Astrocyte (in vitro differentiated cells and primary cell): ENCODE results near the gene MKLN1.

Experiments
- EZH2 ChIP-seq: IDR thresholded peaks from 2 replicates; pipeline ENCODE4 v1.6.1; 2012; ENCODE audit warnings: mild to moderate bottlenecking, low read length, inconsistent platforms; ENCODE audit not compliant: insufficient read depth
- TF ChIP-seq, protein P1 (sequence below): IDR thresholded peaks from 2 replicates; pipeline ENCODE4 v1.5.1; 2011; ENCODE audit warnings: low read depth, mild to moderate bottlenecking, inconsistent platforms, low read length, moderate library complexity; ENCODE audit not compliant: insufficient read depth

DNA sequence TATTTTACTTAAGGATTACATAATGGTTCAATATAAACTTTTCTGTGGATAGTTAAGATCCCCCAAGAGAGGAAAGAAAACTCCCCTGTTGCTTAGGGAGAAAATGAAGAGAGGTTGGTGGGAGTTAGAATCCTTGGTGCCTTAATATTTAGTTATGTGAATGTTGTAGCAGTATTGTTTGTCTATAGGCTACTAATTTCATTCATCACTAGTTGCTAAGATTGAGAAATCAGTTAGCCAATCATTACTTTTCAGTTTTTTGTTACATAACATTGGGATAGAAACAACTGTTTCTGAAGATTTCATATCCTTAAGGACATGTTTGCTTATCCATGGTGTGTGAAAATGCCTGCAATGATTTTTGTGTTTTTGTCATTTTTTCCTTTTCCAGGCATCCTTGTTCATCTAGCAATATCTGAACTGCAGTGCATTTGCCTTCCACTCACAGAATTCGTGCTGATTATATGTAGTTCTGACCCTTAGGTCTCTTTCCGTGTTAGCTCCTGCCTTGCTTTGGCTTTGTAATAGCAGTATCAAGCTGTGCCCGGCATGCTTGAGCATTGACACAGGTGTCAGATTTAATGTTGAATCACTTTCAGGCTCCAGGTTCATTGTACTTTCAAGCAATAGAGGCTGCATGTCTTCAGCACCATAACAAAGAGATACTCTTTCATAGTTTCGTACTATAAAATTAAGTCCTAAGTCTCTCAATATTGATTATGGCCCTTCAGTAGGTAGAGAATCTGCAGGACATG, 143.8 kb downstream of the MKLN1 start:
- TF ChIP-seq, protein P1, sequence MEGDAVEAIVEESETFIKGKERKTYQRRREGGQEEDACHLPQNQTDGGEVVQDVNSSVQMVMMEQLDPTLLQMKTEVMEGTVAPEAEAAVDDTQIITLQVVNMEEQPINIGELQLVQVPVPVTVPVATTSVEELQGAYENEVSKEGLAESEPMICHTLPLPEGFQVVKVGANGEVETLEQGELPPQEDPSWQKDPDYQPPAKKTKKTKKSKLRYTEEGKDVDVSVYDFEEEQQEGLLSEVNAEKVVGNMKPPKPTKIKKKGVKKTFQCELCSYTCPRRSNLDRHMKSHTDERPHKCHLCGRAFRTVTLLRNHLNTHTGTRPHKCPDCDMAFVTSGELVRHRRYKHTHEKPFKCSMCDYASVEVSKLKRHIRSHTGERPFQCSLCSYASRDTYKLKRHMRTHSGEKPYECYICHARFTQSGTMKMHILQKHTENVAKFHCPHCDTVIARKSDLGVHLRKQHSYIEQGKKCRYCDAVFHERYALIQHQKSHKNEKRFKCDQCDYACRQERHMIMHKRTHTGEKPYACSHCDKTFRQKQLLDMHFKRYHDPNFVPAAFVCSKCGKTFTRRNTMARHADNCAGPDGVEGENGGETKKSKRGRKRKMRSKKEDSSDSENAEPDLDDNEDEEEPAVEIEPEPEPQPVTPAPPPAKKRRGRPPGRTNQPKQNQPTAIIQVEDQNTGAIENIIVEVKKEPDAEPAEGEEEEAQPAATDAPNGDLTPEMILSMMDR = no peak
- TF ChIP-seq EZH2 = no peak
